SK-N-SH (cell line): ENCODE measurements around the gene NPDC1. TPM values are rescaled to one million over a fixed set of nuclear protein-coding genes. Genes with fewer than 3 reads are reported as not detected.

Experiments
- CTCF ChIA-PET: fragments of 300-600, 350-600 bp; formaldehyde crosslinking; extraction: SDS; loops from one replicate; lab custom pipeline; 2021; lab: Yijun Ruan, JAX
- POLR2A ChIA-PET: fragments of 350-600 bp; sonication (Branson Sonifier 250); formaldehyde crosslinking; extraction: SDS; loops from one replicate; lab custom pipeline; 2020; ENCODE audit warnings: antibody characterized with exemption, inconsistent platforms; lab: Yijun Ruan, JAX
- DNase-seq: peaks from one replicate; pipeline ENCODE4 v3.0.0; 2012
- H2AFZ ChIP-seq: fragments of 200-600 bp; sonication (generic); 2 replicates; pipeline ENCODE4 v1.8.1; 2016; ENCODE audit warnings: antibody characterized with exemption, mild to moderate bottlenecking, low read depth
- H3F3A ChIP-seq: fragments of 200-600 bp; sonication (generic); replicated peaks from 2 replicates; pipeline ENCODE3; 2016; ENCODE audit warnings: antibody characterized with exemption, mild to moderate bottlenecking; ENCODE audit not compliant: insufficient read depth
- H3K27ac ChIP-seq, 2 experiments: fragments of 200-500 bp in 1 of 2; fragments of 200-600 bp in 1 of 2; sonication (Bioruptor generic) in 1 of 2; sonication (generic), shearing (Covaris generic) in 1 of 2; 2 replicates each; pipeline versions ENCODE4 v1.5.1 to v1.6.1; 2014 to 2016; ENCODE audit warnings: low read depth in 2 of 2, inconsistent platforms in 1 of 2, low read length in 1 of 2, mild to moderate bottlenecking in 1 of 2, mixed read lengths in 1 of 2
- H3K27me3 ChIP-seq: fragments of 200-600 bp; sonication (generic), shearing (Covaris generic); 2 replicates; pipeline ENCODE4 v1.6.1; 2016; ENCODE audit warnings: mixed run types; ENCODE audit not compliant: insufficient read depth
- H3K36me3 ChIP-seq, 2 experiments: fragments of 200-500 bp in 1 of 2; fragments of 200-600 bp in 1 of 2; sonication (Bioruptor generic) in 1 of 2; sonication (generic) in 1 of 2; replicated peaks in 1 of 2; 2 replicates each; pipeline versions ENCODE3 to v1.5.1; 2014 to 2016; ENCODE audit warnings: low read length in 1 of 2, mild to moderate bottlenecking in 1 of 2; ENCODE audit not compliant: insufficient read depth in 2 of 2, control insufficient read depth in 1 of 2
- H3K4me1 ChIP-seq, 2 experiments: fragments of 200-500 bp in 1 of 2; fragments of 200-600 bp in 1 of 2; sonication (Bioruptor generic) in 1 of 2; sonication (generic), shearing (Covaris generic) in 1 of 2; 2 replicates each; pipeline versions ENCODE4 v1.5.1 to v1.6.1; 2014 to 2016; ENCODE audit warnings: low read depth in 1 of 2, low read length in 1 of 2, mixed run types in 1 of 2; ENCODE audit not compliant: insufficient read depth in 2 of 2, control insufficient read depth in 1 of 2
- H3K4me2 ChIP-seq: fragments of 200-600 bp; sonication (generic), shearing (Covaris generic); 2 replicates; pipeline ENCODE4 v1.6.1; 2017; ENCODE audit warnings: mixed run types
- H3K4me3 ChIP-seq, 2 experiments: fragments of 200-500 bp in 1 of 2; fragments of 200-600 bp in 1 of 2; sonication (Bioruptor generic) in 1 of 2; sonication (generic), shearing (Covaris generic) in 1 of 2; 2 replicates each; pipeline versions ENCODE4 v1.5.1 to v1.8.1; 2014 to 2016; ENCODE audit warnings: low read depth in 2 of 2, inconsistent platforms in 1 of 2, low read length in 1 of 2, mild to moderate bottlenecking in 1 of 2, mixed read lengths in 1 of 2, moderate library complexity in 1 of 2
- H3K79me2 ChIP-seq: fragments of 200-600 bp; sonication (generic); 2 replicates; pipeline ENCODE4 v1.8.1; 2017; ENCODE audit warnings: mild to moderate bottlenecking; ENCODE audit not compliant: insufficient read depth
- H3K9ac ChIP-seq: fragments of 200-600 bp; sonication (generic); 2 replicates; pipeline ENCODE4 v1.6.1; 2017; ENCODE audit warnings: mixed run types
- H3K9me2 ChIP-seq: fragments of 200-600 bp; sonication (generic); 2 replicates; pipeline ENCODE4 v1.6.1; 2017; ENCODE audit warnings: mixed run types
- H3K9me3 ChIP-seq: fragments of 200-600 bp; sonication (generic); 2 replicates; pipeline ENCODE4 v1.6.1; 2017; ENCODE audit warnings: mixed run types, mild to moderate bottlenecking, moderate library complexity
- H4K20me1 ChIP-seq: fragments of 200-600 bp; sonication (generic); 2 replicates; pipeline ENCODE4 v1.6.1; 2017; ENCODE audit warnings: mild to moderate bottlenecking, mixed run types; ENCODE audit not compliant: insufficient read depth
- CHD2 ChIP-seq: fragments of 150-350 bp; IDR thresholded peaks from 2 replicates; pipeline ENCODE4 v1.6.1; 2018; ENCODE audit warnings: low read length; ENCODE audit not compliant: partially characterized antibody
- FOXM1 ChIP-seq: IDR thresholded peaks from 2 replicates; pipeline ENCODE4 v1.4.0; 2012; ENCODE audit warnings: low read depth, mild to moderate bottlenecking
- GATA2 ChIP-seq: sonication (generic); formaldehyde crosslinking; IDR thresholded peaks from 2 replicates; pipeline ENCODE4 v1.5.0; 2020; ENCODE audit warnings: mild to moderate bottlenecking, missing genetic modification reagents
- JUND ChIP-seq: IDR thresholded peaks from 2 replicates; pipeline ENCODE4 v1.4.0; 2012
- MEF2A ChIP-seq: IDR thresholded peaks from 2 replicates; pipeline ENCODE4 v1.4.0; 2012; ENCODE audit warnings: low read depth, borderline replicate concordance
- NFIC ChIP-seq: IDR thresholded peaks from 2 replicates; pipeline ENCODE4 v1.4.0; 2012; ENCODE audit warnings: borderline replicate concordance
- NRF1 ChIP-seq: IDR thresholded peaks from 2 replicates; pipeline ENCODE4 v1.6.1; 2012; ENCODE audit warnings: low read depth, mild to moderate bottlenecking, low read length
- POLR2AphosphoS5 ChIP-seq: IDR thresholded peaks from 2 replicates; pipeline ENCODE4 v1.6.1; 2012; ENCODE audit warnings: low read depth, low read length
- RCOR1 ChIP-seq: fragments of 150-350 bp; IDR thresholded peaks from 2 replicates; pipeline ENCODE4 v1.6.1; 2017; ENCODE audit warnings: antibody characterized with exemption, low read length
- RFX5 ChIP-seq: IDR thresholded peaks from 2 replicates; pipeline ENCODE4 v1.6.1; 2012; ENCODE audit warnings: mild to moderate bottlenecking, improper control_type of control experiment, low read length
- RXRA ChIP-seq: IDR thresholded peaks from 2 replicates; pipeline ENCODE4 v1.4.0; 2012; ENCODE audit warnings: low read depth, mild to moderate bottlenecking, borderline replicate concordance
- SIN3A ChIP-seq: IDR thresholded peaks from 2 replicates; pipeline ENCODE4 v1.6.1; 2012; ENCODE audit warnings: low read depth, mild to moderate bottlenecking, low read length, moderate library complexity, borderline replicate concordance
- TAF1 ChIP-seq: IDR thresholded peaks from 2 replicates; pipeline ENCODE4 v1.6.1; 2012; ENCODE audit warnings: low read depth, mild to moderate bottlenecking, low read length, moderate library complexity, borderline replicate concordance
- TCF12 ChIP-seq: IDR thresholded peaks from 2 replicates; pipeline ENCODE4 v1.4.0; 2012
- YY1 ChIP-seq: IDR thresholded peaks from 2 replicates; pipeline ENCODE4 v1.4.0; 2012; ENCODE audit warnings: low read depth, mild to moderate bottlenecking
- WGBS: methylation state at CpG from one replicate; pipeline ENCODE4 v1.1.6; 2017; ENCODE audit warnings: low lambda C conversion rate; 5-methylcytosine and 5-hydroxymethylcytosine counted together
- polyA plus RNA-seq, 3 experiments: library from polyadenylated mRNA; depleted of rRNA; stranded (reverse); fragments of >200 nt; gene quantifications; 2 replicates each; pipeline ENCODE4 v1.2.3, GENCODE V29; 2012
- TF ChIP-seq, protein P1 (sequence below): fragments of 200-600 bp; sonication (generic); IDR thresholded peaks from 2 replicates; pipeline ENCODE4 v1.6.1; 2017; ENCODE audit warnings: antibody characterized with exemption, mild to moderate bottlenecking, moderate library complexity
- TF ChIP-seq, protein P2 (sequence below): IDR thresholded peaks from 2 replicates; pipeline ENCODE4 v1.4.0; 2012; ENCODE audit warnings: low read depth
- TF ChIP-seq, protein P3 (sequence below): fragments of 150-350 bp; IDR thresholded peaks from 2 replicates; pipeline ENCODE4 v1.6.1; 2017; ENCODE audit warnings: antibody characterized with exemption, low read length, low read depth, borderline replicate concordance
- TF ChIP-seq, protein P4 (sequence below): IDR thresholded peaks from 2 replicates; pipeline ENCODE4; 2012
- TF ChIP-seq, protein P5 (sequence below): fragments of 150-350 bp; IDR thresholded peaks from 2 replicates; pipeline ENCODE4 v1.6.1; 2016; ENCODE audit warnings: mild to moderate bottlenecking, low read depth, low read length

The NPDC1 gene
- polyA plus RNA-seq, 1 of the 3 experiments (the other 2 are of a cell fraction) = 48.1 TPM

DNA sequence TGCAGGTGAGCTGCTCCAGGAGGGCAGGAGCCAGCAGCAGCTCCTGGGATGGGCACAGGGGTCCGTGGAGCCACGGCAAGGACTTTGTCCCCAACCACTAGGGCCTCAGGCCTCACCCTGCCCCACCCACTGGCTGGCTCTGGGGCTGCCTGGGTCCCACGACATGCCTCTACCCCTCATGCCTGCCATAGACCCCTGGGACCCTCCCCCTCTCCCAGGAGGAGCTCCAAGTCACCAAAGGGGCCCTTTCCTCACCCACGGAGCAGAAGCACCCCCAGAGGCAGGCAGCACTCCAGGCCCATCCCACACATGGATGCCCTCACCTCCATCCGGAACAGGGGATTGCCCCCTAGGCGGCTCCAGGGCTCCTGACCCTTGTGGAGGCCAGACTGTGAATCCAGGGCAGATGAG, 24.4 kb downstream of the NPDC1 start:
- no peak overlapping the region for H3K4me3 ChIP-seq
- no peak overlapping the region for H3K9ac ChIP-seq
- no peaks in the 10 kb centered on the region for H3K9me2 ChIP-seq
- peaks cover 0 to 18% of the 10 kb centered on the region in 2 experiments; a peak in 1 of 4 replicates for H3K4me1 ChIP-seq
- CTCF ChIA-PET = interaction anchor here (1.1 to 1.5 kb wide), 4 partner anchors 9 to 74 kb away, joined by 3 to 10 read pairs (median 4); partner anchors contain the start of genes FUT7 and PAXX
- H3K9me3 ChIP-seq = no peaks in the 10 kb centered on the region
- POLR2A ChIA-PET = interaction anchor here (1.0 kb wide), 1 partner anchor 25 kb away, joined by 3 read pairs; the partner anchor contains the start of gene CLIC3
- H3K4me2 ChIP-seq = no peak overlapping the region
- TF ChIP-seq RFX5 (no peak), YY1 (no peak), NRF1 (no peak), TAF1 (no peak), FOXM1 (no peak), MEF2A (no peak), NFIC (no peak), CHD2 (no peak)
- TF ChIP-seq, protein P1, sequence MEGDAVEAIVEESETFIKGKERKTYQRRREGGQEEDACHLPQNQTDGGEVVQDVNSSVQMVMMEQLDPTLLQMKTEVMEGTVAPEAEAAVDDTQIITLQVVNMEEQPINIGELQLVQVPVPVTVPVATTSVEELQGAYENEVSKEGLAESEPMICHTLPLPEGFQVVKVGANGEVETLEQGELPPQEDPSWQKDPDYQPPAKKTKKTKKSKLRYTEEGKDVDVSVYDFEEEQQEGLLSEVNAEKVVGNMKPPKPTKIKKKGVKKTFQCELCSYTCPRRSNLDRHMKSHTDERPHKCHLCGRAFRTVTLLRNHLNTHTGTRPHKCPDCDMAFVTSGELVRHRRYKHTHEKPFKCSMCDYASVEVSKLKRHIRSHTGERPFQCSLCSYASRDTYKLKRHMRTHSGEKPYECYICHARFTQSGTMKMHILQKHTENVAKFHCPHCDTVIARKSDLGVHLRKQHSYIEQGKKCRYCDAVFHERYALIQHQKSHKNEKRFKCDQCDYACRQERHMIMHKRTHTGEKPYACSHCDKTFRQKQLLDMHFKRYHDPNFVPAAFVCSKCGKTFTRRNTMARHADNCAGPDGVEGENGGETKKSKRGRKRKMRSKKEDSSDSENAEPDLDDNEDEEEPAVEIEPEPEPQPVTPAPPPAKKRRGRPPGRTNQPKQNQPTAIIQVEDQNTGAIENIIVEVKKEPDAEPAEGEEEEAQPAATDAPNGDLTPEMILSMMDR = no peak
- TF ChIP-seq, protein P2, sequence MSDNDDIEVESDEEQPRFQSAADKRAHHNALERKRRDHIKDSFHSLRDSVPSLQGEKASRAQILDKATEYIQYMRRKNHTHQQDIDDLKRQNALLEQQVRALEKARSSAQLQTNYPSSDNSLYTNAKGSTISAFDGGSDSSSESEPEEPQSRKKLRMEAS = no peak
- TF ChIP-seq, protein P3, sequence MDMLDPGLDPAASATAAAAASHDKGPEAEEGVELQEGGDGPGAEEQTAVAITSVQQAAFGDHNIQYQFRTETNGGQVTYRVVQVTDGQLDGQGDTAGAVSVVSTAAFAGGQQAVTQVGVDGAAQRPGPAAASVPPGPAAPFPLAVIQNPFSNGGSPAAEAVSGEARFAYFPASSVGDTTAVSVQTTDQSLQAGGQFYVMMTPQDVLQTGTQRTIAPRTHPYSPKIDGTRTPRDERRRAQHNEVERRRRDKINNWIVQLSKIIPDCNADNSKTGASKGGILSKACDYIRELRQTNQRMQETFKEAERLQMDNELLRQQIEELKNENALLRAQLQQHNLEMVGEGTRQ = no peak
- H4K20me1 ChIP-seq = 0 out of 2 replicates have a peak, but pooled peaks cover 4% of the 10 kb centered on the region
- peaks cover 0 to 4% of the 10 kb centered on the region in 2 experiments for H3K36me3 ChIP-seq
- no peaks in the 10 kb centered on the region for H3K27me3 ChIP-seq
- H3K27ac ChIP-seq = no peak overlapping the region
- no peaks in the 10 kb centered on the region for H3K79me2 ChIP-seq
- 89% methylated on average over 2 of the region's 6 CpGs for WGBS
- no peaks in the 10 kb centered on the region for H3F3A ChIP-seq
- no peak for DNase-seq
- no peak overlapping the region for H2AFZ ChIP-seq

DNA sequence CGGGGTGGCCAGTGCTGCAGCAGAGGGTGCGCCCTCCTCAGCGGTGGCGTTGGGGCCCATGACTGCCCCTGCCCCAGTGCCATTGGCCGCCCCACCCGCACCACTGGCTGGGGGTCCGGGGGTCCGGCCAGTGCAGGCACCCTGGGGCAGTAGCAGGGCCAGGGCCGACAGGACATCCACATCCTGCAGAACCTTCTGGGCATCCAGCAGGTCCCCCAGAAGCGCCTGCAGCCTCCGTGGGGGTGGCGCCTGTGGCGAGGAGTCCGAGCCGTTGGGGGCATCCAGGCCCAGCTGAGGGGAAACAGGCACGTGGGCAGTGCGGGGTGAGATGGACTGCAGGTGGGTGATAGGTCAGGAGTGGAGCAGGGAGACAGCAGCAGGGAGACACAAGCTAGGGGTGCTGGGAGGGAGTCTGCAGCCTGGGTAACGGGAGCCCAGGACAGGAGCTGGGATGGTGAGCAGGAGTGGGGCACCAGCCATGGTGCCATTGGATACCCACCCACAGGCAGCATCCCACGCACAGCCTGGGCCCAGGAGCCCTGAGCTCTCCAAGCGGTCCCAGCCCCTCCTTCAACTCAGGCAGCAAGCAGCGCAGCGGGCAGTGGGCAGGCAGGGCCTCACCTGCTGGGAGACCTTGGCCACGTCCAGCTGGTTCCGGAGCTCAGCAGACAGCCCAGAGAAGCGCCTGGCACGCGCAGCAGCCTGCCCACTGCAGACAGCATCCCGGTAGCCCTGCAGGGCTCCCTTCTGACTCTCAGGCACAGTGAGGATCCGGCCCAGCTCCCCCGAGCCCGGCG, 25.0 kb downstream of the NPDC1 start:
- H3K9me3 ChIP-seq = no peaks in the 10 kb centered on the region
- 94% methylated on average over 14 of the region's 32 CpGs for WGBS
- no peak for DNase-seq
- H3K9me2 ChIP-seq = no peaks in the 10 kb centered on the region
- H3K4me3 ChIP-seq = no peak overlapping the region
- no peak overlapping the region for H3K9ac ChIP-seq
- no peaks in the 10 kb centered on the region for H3F3A ChIP-seq
- ChIA-PET CTCF (interaction anchor here (1.1 to 1.5 kb wide), 5 partner anchors 10 to 77 kb away, joined by 3 to 10 read pairs (median 4); partner anchors contain the start of genes FBXW5, FUT7 and PAXX), POLR2A (interaction anchor here (1.0 kb wide), 1 partner anchor 25 kb away, joined by 3 read pairs; the partner anchor contains the start of gene CLIC3)
- H3K79me2 ChIP-seq = no peaks in the 10 kb centered on the region
- no peak overlapping the region for H3K4me2 ChIP-seq
- 0 out of 2 replicates have a peak, but pooled peaks cover 4% of the 10 kb centered on the region for H4K20me1 ChIP-seq
- H3K36me3 ChIP-seq = peaks cover 0 to 9% of the 10 kb centered on the region in 2 experiments
- peaks cover 0 to 12% of the 10 kb centered on the region in 2 experiments; a peak in 1 of 4 replicates for H3K4me1 ChIP-seq
- H2AFZ ChIP-seq = no peak overlapping the region
- no peaks in the 10 kb centered on the region for H3K27me3 ChIP-seq
- no peak overlapping the region for H3K27ac ChIP-seq
- TF ChIP-seq RCOR1 = no peak
- TF ChIP-seq TAF1 = no peak
- no peak for TF ChIP-seq TCF12
- TF ChIP-seq, protein P4, sequence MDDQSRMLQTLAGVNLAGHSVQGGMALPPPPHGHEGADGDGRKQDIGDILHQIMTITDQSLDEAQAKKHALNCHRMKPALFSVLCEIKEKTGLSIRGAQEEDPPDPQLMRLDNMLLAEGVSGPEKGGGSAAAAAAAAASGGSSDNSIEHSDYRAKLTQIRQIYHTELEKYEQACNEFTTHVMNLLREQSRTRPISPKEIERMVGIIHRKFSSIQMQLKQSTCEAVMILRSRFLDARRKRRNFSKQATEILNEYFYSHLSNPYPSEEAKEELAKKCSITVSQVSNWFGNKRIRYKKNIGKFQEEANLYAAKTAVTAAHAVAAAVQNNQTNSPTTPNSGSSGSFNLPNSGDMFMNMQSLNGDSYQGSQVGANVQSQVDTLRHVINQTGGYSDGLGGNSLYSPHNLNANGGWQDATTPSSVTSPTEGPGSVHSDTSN = no peak
- no peak for TF ChIP-seq FOXM1
- no peak for TF ChIP-seq RXRA
- TF ChIP-seq SIN3A = no peak
- TF ChIP-seq, protein P5, sequence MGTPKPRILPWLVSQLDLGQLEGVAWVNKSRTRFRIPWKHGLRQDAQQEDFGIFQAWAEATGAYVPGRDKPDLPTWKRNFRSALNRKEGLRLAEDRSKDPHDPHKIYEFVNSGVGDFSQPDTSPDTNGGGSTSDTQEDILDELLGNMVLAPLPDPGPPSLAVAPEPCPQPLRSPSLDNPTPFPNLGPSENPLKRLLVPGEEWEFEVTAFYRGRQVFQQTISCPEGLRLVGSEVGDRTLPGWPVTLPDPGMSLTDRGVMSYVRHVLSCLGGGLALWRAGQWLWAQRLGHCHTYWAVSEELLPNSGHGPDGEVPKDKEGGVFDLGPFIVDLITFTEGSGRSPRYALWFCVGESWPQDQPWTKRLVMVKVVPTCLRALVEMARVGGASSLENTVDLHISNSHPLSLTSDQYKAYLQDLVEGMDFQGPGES = no peak
- TF ChIP-seq, protein P3 = no peak
- TF ChIP-seq POLR2AphosphoS5 = no peak
- no peak for TF ChIP-seq JUND
- no peak for TF ChIP-seq GATA2 (CRISPR knock-in tag)
